NCI-H2171 (cell line): Measurements from ENCODE around the gene GNS.
A peak's percentile ranks its signal among the peaks of the same experiment; 100 is the strongest.
"Not testable (repeated sequence)": the region's sequence is repeated elsewhere in the genome, so short reads cannot be mapped to it uniquely, and the experiment has no call there.

Experiments used
- DNase-seq: peaks from one replicate; lab custom pipeline; 2025; lab: John Stamatoyannopoulos, UW

The GNS gene

DNA sequence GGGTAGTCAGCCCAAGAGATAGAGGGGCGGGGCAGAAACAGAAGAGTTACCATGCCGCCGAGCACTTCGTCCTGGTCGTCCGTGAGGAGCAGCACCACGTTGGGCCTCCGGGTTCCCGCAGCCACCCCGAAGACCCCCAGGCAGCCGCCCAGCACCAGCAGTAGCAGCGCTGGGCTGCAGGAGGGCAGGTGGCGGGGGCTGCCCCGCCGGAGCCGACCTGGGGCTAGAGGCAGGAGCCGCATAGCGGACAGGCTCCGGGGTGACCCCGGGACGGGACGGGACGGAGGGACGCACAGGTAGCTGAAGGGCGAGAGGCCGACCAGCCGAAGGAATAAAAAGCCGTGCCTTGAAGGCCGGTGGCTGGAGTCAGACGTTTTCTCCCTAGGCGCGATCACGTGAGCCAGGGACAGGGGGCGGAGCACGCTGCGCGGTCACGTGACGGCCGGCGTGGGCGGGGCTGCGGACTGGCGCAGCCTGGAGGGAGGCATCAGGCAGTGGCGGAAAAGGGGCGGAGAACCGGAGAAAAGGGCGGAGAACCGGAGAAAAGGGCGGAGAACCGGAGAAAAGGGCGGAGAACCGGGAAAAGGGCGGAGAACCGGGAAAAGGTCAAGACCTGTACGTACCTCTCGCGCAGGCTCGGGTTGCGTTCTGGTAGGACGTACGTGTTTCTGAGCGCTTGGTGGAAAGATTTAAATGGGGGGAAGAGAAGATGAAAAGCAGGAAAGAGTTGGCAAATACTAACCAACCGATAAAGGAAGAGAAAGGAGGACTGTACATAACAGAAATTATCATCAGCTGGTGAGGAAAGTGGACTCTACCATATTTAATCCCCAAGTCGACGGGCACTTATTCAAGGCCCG is at the start of gene GNS:
TSS of gene GNS (minus strand) at position 372 of the 860 bp plus-strand sequence. CDS start at position 242, 130 bp downstream.
- DNase-seq: peak; percentile 84

DNA sequence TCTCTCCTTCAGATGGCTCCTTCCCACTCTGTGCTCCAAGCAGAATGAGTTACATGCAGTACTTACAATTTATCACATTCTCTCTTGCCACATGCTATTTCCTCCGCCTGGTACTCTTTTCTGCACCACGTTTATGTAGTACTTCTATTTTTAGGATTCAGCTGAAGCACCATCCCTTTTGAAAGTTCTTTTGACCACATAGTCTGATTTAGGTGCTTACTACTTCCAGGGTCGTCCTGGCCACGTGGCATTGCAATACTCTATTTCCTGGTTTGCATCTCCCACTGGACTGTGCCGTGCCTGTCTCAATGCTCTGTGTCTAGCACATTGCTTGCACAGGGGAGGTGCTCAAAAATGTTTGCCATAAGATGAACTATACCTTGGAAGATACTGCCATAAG is 48.9 kb upstream of the GNS start:
- no peak for DNase-seq

DNA sequence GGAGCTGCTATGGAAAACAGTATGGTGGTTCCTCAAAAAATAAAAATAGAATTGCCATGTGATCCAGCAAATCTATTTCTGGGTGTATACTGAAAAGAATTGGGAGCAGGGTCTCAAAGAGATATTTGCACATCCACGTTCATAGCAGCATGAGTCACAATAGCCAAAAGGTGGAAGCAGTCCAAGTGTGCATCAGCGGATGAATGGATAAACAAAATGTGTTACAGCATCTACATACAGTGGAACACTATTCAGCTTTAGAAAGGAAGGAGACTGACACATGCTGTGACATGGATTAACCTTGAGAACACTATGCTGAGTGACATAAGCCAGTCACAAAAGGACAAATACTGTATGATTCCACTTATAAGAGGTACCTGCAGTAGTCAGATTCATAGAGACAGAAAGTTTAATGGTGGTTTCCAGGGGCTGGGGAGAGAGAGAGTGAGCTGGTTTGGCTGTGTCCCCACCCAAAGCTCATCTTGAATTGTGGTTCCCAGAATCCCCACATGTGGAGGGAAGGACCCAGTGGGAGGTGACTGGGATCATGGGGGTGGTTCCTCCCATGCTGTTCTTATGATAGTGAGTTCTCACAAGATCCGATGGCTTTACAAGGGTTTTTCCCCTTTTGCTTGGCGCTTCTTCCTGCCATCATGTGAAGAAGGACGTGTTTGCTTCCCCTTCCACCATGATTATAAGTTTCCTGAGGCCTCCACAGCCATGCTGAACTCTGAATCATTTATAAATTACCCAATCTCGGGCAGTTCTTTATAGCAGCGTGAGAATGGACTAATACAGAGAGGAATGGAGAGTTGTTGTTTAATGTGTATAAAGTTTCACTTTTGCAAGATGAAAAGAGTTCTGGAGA is 47.6 kb upstream of the GNS start:
- no peak for DNase-seq

DNA sequence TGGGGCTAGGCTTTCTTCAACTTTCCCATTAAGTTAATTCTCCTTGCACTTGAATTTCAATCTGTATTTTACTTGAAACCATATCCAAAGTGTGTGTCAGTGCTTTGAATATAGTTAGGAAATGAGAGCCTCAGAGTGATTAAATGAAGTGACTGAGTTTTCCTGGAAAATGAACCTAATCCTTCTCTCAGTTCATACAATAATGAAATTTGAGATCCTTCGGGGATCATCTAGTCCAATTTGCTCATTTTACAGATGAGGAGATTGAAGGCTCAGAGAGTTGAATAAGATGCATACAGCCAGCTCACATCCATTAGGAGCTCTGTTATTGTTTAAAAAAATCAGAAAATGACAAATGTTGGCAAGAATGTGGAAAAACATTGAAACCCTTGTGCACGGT is 47.0 kb upstream of the GNS start:
- no peak for DNase-seq

DNA sequence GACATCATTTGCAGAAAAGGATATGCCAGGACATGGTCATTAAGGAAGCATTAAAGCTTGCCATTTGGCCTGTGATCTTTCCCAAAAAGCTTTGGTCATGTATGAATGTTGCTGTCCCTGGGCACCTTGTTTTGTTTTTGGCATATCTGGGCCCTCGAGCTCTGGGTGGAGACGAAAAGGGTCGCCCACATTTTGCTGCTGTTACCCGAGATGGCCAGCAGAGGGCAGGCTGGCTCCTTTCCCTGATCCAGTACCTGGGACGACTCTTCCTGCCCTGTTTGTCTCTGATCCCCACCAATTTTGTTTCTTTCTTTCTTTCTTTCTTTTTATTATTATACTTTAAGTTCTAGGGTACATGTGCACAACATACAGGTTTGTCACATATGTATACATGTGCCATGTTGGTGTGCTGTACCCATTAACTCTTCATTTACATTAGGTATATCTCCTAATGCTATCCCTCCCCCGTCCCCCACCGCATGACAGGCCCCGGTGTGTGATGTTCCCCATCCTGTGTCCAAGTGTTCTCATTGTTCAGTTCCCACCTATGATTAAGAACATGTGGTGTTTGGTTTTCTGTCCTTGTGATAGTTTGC is 43.1 kb upstream of the GNS start:
- not testable (repeated sequence) for DNase-seq

DNA sequence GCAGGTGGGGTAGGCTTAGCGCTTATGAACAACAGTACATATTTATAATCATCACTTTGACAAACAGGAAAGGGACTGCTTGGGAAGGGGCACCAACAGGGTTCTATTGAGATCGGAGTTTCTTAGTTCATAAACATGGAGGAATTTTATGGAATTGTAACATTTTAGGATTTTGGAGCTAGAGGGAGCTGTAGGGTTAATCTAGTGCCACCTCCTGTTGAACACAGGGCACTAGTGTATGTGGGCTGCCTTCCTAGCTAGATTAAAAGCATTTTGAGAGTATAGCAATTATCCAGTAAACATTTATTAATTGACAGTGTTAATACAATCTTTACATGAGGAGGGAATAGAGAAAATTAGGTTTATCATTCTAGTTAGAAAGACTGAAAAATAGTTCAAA is 42.2 kb upstream of the GNS start:
- no peak for DNase-seq

DNA sequence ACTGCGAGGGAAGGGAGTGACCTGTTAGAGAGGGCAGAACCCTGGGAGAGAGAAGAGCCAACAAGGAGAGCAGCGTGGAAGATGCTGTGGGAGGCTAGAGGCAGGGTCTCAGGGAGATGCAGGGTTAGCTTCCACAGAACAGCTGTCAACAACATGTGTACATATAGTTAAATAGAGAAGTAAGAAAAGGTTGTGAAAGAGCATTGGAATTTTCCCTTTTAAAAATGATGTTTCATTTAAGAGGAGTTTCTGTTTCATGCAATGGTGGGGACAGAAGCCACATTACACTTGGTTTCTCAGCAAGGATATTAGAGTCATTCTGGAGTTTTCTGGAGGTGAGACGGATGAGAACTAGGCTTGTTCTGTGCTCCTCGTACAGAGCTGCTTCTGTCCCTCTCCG is 41.4 kb upstream of the GNS start:
- no peak for DNase-seq

DNA sequence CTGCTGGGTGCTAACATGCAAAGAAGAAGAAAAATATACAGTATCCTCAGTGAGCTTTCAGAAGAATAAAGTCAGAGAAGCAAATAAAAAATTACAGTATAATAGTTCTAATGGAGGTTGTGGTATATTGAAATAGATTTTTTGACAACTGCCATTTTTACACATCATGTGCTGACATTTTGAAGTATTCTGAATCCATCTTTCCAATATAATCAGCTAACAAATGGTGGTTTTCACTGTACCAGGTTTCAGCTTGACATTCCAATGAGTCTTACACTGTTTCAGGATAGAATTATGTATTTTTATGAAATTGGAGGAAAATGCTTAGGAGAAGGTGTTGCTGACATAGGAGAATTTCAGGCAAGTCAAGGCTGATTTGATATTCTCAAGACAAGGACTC is 39.0 kb upstream of the GNS start:
- no peak for DNase-seq

DNA sequence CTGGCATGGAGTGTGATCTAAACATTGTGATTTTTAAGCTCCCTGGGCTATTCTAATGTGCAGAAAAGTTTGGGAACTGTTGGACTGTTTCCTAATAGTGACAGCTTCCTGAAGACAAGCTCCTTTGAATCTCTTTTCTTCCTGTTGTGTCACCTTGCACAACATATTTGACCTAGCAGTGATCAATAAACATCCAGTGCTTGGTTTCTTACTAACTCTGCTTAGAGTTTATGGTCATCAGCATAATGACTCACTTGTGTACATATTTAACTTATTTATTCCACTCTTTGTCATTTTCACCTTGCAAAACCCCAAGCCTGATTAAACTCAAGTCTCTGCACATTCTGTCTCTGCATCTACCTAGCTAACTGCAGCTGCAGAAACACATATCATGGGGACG is 38.0 kb upstream of the GNS start:
- no peak for DNase-seq

DNA sequence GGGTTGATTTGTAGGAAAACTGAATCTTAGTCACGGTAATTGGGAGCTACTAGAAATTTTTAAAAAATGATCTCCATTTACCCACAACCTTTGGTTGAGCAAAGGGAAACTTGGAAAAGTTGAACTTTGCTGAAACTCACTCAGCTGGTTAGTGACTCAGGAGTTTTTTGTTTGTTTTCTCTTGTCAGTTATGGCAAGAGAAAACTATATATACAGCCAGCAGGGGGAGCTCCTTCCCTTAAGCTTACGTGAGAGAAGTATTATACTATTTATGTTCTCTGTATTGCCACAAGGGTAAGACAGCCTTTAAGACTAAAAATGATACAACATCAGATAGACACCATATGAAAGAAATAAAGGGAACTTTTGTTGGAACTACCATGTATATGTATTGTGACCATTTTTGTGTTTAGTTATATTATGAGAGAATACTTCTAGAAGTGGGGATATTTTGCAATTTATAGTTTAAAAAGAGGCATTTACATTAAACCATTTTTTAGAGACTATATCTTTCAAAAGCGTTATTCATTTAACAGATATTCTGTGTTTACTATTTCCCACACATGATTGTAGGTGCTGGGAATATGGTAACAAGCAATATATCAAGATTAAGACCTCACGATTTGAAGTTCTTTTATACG is 37.1 kb upstream of the GNS start:
- peak; percentile 62 for DNase-seq

DNA sequence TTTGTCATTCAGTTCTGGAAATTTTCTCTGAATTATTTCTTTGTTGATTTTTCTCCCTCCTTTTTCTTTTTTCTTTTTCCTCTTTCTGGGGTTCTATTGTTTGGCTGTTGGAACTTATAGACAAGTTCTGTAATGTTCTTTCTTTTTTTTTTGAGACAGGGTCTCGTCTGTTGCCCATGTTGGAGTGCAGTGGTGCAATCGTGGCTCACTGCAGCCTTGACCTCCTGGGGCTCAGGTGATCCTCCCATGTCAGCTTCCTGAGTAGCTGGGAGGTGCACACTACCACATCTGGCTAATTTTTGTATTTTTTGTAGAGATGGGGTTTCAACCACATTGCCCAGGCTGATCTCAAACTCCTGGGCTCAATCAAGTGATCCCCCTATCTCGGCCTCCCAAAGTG is 35.1 kb upstream of the GNS start:
- no peak for DNase-seq

DNA sequence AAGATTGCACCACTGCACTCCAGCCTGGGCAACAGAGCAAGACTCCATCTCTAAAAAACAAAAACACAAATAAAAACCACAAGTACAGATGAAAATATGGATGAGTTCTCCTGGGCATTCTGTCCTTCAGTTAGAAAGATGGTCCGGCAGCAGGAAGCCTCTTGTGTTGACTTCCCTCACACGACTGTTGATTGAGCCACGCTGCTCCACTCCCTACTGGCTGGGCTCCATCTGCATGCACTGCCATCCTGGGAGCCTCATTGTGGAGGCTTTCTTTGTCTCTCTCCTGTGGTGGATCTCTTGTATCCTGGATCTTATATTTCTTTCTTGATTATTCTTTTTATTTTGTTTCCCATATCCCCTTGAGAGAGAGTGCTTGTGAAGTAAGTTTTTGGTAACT is 34.4 kb upstream of the GNS start:
- no peak for DNase-seq

DNA sequence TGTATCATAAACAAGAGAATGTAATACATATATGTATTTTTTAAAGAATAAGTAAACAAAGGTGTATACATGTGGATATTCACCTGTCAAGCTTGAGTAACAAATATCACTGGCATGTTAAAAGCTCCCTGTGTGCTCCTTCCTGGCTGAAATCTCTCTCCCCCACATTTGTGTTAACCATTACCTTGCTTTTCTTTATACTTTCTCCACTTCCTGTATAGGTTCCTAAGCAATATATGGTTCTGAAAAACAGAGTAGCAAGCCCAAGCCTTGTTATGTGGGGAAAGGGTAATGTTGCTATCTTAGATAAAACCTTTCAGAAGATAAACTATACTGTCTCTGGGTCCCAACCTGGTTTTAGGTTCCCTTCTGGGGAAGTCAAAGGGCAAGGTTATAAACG is 32.9 kb upstream of the GNS start:
- no peak for DNase-seq

DNA sequence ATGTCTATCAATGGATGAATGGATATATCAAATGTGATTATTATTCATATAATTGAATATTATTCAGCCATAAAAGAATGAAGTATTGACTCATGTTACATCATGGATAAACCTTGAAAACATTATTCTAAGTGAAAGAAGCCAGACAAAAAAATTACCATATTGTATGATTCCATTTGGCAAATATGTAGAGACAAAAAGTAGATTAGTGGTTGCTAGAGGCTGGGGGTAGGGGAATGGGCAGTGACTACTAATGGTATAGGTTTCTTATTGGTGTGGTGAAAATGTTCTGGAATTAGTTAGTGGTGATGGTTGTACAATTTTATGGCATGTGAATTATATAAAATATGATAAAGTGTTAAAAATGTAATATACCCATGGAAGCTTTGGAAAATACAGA is 31.8 kb upstream of the GNS start:
- DNase-seq: no peak

DNA sequence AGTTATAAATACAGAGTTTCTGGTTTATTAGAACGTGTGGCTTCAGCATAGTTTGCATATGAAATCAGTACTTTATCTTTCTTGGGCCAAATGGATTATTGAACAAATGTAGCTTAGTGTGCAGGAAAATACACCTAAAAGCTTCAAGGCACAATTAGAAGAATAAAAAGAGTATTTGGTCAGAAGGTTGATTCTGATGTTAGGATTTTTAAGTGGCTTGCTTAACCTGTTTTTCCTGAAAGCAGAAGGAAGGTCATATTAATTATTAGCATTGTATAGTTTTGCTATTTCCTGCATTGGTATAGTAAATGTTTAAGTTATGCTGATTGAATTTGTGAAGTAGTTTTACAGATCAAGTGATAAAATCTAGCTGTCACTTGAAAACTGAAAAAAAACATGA is 31.0 kb upstream of the GNS start:
- no peak for DNase-seq

DNA sequence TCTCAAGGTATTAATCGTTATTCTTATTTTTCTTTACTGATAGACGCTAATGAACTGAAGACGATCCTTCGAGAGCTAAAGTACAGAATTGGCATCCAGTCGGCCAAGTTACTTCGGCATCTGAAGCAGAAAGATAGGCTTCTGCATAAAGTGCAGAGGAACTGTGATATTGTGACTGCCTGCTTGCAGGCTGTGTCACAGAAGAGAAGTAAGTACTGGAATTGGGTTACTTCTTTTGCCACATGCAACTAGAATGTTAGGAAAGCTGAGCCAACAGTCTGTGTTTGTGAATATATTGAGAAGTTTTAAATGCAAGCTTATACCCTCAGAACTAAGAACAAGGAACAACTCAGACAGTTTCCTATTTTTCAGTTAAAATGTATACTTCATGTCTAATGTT is 26.6 kb upstream of the GNS start:
- DNase-seq: no peak

DNA sequence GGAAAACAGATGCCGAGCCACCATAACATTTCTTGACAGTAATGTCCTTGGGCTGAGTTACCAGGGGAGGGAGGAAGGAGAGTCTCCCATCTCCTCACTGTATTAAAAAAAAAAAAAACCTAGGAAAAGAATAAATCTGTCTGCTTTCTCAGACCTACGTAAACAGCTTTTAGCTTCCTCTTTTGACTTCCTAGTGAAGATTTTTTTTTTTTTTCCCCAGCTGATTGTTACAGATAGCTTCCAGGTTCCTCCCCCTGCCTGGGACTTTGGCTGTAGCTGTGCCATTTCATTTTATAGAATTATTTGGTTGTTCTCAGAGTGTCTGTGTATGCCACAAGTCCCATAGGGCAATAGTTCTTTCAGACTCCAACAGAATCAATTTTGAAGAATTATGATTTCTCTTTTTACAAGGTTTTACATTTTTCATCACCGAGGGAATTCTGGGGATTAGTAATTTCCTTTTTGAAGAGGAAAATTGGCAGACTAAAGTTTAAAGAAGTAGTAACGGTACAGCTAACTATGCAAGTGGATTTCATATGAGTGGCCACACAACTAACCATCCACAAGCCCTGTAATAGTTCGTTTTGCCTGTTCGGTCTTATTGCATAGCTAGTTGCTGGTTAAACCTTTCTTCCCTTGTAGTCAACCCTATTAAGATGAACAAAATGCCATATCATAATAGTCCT is 23.1 kb upstream of the GNS start:
- DNase-seq: peak; percentile 35

DNA sequence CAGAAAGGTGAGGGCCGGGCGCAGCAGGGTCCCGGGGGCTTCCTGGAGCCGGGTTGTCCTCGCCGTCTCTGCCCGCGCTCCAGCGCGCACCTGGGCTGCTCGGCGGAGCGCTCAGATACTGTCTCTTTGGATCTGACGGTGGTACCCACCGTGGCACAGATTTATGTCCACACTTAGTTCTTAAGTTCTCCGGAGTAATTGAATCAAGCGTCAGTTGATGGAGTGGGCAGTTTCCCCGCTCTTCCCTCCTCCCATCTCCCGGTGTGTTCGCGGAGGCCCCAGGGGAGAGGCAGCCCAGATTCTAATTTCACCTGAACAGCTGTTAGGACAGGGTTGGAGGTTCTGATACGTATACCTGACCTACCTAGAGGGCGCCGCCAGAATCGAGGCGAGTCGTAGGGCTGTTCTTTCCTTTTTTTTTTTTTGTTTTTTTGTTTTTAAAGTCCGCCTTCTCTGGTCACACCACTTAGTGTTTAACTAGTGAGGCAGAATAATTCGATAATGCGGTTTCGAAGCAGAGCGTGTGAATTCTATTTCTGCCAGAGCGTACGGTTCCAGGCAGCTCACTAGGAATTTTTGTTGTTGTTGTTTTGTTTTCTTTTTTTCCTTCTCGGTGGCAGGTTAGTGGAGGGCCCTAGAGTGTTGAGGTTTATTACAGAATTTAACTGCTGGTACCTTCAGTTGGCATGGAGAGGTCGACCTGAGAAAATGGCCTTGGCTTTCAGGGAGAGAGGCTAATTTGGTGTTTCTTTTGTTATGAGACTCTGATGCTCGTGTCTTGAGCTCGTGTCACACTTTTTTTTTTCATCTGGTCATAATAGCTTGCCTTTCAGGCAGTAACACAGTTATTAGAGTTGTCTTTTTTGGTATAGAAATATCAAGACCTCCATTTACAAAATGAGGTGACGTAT is 22.3 kb upstream of the GNS start:
- peak; percentile 94 for DNase-seq

DNA sequence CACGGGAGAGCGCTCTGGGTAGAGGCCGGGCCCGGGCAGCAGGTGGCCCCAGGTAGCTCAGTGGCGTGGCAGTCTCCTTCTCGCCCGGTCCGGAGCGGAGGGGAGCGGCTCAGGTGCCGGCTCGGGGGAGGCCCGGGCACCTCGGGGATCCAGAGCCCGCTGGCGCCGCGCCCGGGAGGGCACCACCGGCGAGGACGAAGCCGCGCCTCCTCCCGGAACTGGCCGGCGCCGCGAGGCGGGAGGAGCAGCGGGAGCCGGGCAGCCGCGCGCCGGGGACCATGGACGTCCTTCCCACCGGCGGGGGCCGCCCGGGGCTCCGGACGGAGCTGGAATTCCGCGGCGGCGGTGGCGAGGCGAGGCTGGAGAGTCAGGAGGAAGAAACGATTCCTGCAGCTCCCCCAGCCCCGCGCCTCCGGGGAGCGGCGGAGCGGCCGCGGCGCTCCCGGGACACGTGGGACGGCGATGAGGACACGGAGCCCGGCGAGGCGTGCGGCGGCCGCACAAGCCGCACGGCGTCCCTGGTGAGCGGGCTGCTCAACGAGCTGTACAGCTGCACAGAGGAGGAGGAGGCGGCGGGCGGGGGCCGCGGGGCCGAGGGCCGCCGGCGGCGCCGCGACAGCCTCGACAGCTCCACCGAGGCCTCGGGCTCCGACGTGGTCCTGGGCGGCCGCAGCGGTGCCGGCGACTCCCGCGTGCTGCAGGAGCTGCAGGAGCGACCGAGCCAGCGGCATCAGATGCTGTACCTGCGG is 21.5 kb upstream of the GNS start:
- DNase-seq: no peak

DNA sequence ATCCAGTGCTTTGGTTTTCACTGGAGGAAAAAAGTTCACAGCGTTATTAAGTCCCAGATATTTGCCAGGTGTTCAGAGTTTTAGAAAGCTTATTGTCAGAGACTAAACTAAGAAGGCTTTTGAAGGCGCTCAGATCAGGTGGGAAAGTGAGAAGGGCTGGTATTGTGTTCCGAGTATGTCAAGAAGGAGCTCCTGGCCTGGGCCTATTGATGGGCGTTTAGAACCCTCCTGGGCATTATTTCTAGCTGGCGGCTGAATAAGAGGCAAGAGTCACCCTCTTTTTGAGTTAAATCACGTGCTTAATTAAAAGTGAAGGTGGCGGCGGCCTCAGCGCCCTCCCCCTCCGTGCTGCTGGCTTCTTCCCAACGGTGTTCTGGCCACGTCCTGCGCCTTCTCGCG is 20.9 kb upstream of the GNS start:
- peak; percentile 51 for DNase-seq
